Measurements from ENCODE around the gene CPSF2. TPM values are rescaled to one million over a fixed set of nuclear protein-coding genes. Genes with fewer than 3 reads are reported as not detected.

CPSF2 gene
- total and polyA plus RNA-seq, 12 donors = 4.3 to 70.4 (median 42.6) TPM

DNA sequence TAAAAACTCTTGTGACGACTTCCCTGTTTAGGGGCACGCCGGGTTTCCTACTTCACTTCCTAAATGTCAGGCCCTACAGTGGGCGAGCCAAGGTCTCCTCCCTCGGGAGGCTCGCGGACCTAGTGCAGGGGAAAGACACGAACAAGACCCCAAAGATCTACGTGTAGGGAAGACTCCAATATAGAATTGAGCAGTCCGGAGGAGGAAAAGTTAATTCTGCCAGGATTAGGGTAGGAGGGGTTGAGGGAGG lies 16.0 kb upstream of the CPSF2 start:
- intact Hi-C loops (cut with DNase I) = no loop called here
- no peaks in the 10 kb centered on the region for H3K9me3 ChIP-seq (replicated peaks in 1 of 3)
- TF ChIP-seq POLR2A (IDR thresholded peaks at IDR 0.05) (no peak), CTCF (IDR thresholded peaks at IDR 0.05) (no peak)
- H3K27me3 ChIP-seq = no peaks in the 10 kb centered on the region
- peak overlapping the region; percentile 81 to 96 (median 94) for H3K4me3 ChIP-seq
- H3K4me1 ChIP-seq (replicated peaks in 1 of 2) = peaks cover 6 to 17% of the 10 kb centered on the region in 2 donors
- H3K36me3 ChIP-seq (replicated peaks in 1 of 2) = no peaks in the 10 kb centered on the region
- WGBS, 4 donors = 0 to 1% (median 0%) methylated on average over 8 to 10 of the region's 10 CpGs
- H3K27ac ChIP-seq = peak overlapping the region; percentile 31 to 97 (median 93)
- DNase-seq = peak; percentile 40 to 78 (median 64)

- Histone ChIP-seq H3K4me3 (peak within 1 kb of the TSS; percentile 81 to 96 (median 94)), H3K4me1 (replicated peaks in 1 of 2) (peaks cover 6 to 17% of the 10 kb centered on the region in 2 donors), H3K9me3 (replicated peaks in 1 of 3) (no peaks in the 10 kb centered on the region), H3K27ac (peak within 1 kb of the TSS; percentile 31 to 97 (median 93)), H3K36me3 (replicated peaks in 1 of 2) (no peaks in the 10 kb centered on the region), H3K27me3 (no peaks in the 10 kb centered on the region)
- WGBS, 4 donors = 0 to 1% (median 1%) methylated on average over 10 to 66 of the region's 66 CpGs
- intact Hi-C loops (cut with DNase I) = no loop called here
- peak; percentile 57 to 74 (median 70) for TF ChIP-seq CTCF (IDR thresholded peaks at IDR 0.05)
- peak in 1 of 2 donors; percentile 62 for TF ChIP-seq POLR2A (IDR thresholded peaks at IDR 0.05)
- peak; percentile 96 to 99 (median 99) for DNase-seq
Measured at GRCh38 chr14:92106143-92106926, 15.4 kb upstream of the CPSF2 start, which contains the start of gene ATXN3. ATXN3 (minus strand) TSS chr14:92106582; CDS start chr14:92106552, 30 bp downstream.

GRCh38 chr14:92108345-92109254 lies 13.2 kb upstream of the CPSF2 start:
- DNase-seq = no peak
- 16 to 23% (median 21%) methylated on average over 11 of the region's 11 CpGs for WGBS, 4 donors
- Histone ChIP-seq H3K36me3 (replicated peaks in 1 of 2) (no peaks in the 10 kb centered on the region), H3K27me3 (no peaks in the 10 kb centered on the region), H3K4me1 (replicated peaks in 1 of 2) (peaks cover 6 to 16% of the 10 kb centered on the region in 2 donors), H3K9me3 (replicated peaks in 1 of 3) (no peaks in the 10 kb centered on the region), H3K27ac (no peak overlapping the region), H3K4me3 (no peak overlapping the region)
- no peak for TF ChIP-seq POLR2A (IDR thresholded peaks at IDR 0.05)
- no peak for TF ChIP-seq CTCF (IDR thresholded peaks at IDR 0.05)
- intact Hi-C loops (cut with DNase I) = no loop called here

DNA sequence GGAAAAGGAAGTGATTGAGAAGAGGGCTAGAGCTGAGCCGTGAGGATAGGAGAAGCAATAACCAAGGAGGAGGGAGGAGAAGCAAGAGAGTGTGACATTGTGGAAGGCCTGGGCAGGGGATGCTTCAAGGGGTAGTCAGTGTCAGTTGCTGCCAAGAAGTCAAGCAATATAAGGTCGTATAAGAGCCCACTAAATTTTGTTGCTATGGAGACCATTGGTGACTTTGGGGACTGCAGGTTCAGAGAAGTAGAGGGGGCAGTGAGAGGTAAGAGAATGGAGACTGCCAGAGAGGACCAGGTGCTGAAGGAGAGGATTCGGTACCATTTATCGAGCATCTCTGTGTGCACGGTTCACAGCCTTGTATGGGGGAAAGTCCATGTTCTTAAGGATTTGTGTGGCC lies 12.3 kb upstream of the CPSF2 start:
- intact Hi-C loops (cut with DNase I) = no loop called here

More for the DNA sequence above, 12.3 kb upstream of the CPSF2 start:
- WGBS, 4 donors = 75 to 86% (median 80%) methylated on average over 5 of the region's 5 CpGs
- DNase-seq = no peak
- Histone ChIP-seq H3K4me1 (replicated peaks in 1 of 2) (peaks cover 6 to 20% of the 10 kb centered on the region in 2 donors), H3K27me3 (no peaks in the 10 kb centered on the region), H3K36me3 (replicated peaks in 1 of 2) (no peaks in the 10 kb centered on the region), H3K27ac (no peak overlapping the region), H3K9me3 (replicated peaks in 1 of 3) (no peaks in the 10 kb centered on the region), H3K4me3 (no peak overlapping the region)
- TF ChIP-seq CTCF (IDR thresholded peaks at IDR 0.05) (no peak), POLR2A (IDR thresholded peaks at IDR 0.05) (no peak)
